ENCODE data around the gene ACAD8. TPM values are rescaled to one million over a fixed set of nuclear protein-coding genes. Genes with fewer than 3 reads are reported as not detected.

Gene ACAD8
- polyA plus RNA-seq, 1 of the 3 experiments (the other 2 are of a cell fraction) = 29.8 TPM

DNA sequence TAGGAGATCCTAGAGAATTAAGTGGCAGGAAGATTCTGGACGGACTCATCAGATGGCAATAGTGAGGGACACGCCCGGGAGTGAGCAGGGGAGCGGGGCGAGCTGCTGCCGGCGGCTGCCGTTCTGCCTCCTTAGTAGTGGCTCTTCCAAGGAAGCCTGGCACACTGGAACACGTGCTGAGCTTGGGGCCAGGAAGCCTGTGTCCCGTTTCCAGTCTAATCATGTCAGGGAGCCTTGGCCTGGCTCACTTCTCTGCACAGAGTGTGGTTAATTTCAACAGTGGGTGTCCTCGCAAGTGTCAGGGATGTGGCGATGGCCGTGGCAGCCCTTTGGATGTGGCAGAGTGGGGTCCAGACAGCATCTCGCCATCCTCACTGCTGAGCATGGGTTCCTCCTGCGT, 39.3 kb downstream of the ACAD8 start:
- no peaks in the 10 kb centered on the region for H3K79me2 ChIP-seq (ENCODE audit: insufficient read depth)
- no peak overlapping the region for H2AFZ ChIP-seq (ENCODE audit: low read depth)
- H3K27ac ChIP-seq (ENCODE audit: low read depth in 2 of 2, low read length in 1 of 2) = no peak overlapping the region
- H3K9me3 ChIP-seq = no peaks in the 10 kb centered on the region
- 68% methylated on average over 12 of the region's 15 CpGs for WGBS (ENCODE audit: low lambda C conversion rate)
- H3K4me2 ChIP-seq = no peak overlapping the region
- no peaks in the 10 kb centered on the region for H3K4me1 ChIP-seq (ENCODE audit: control insufficient read depth in 1 of 2, insufficient read depth in 2 of 2, low read depth in 1 of 2, low read length in 1 of 2)
- H3K36me3 ChIP-seq (replicated peaks in 1 of 2; ENCODE audit: control insufficient read depth in 1 of 2, insufficient read depth in 2 of 2, low read length in 1 of 2) = no peaks in the 10 kb centered on the region
- H3K9me2 ChIP-seq = no peaks in the 10 kb centered on the region
- no peaks in the 10 kb centered on the region for H4K20me1 ChIP-seq (ENCODE audit: insufficient read depth)
- DNase-seq = no peak
- no peak for TF ChIP-seq FOSL2 (IDR thresholded peaks at IDR 0.05; ENCODE audit: borderline replicate concordance, low read depth)
- no peak for TF ChIP-seq EZH2phosphoT487 (IDR thresholded peaks at IDR 0.05; ENCODE audit: borderline replicate concordance, low read depth)
- TF ChIP-seq TCF12 (IDR thresholded peaks at IDR 0.05) = no peak
- no peak for TF ChIP-seq SMC3 (IDR thresholded peaks at IDR 0.05; ENCODE audit: low read depth, low read length)
- no peak for TF ChIP-seq REST (IDR thresholded peaks at IDR 0.05; ENCODE audit: low read depth, low read length)
- no peak for TF ChIP-seq USF2 (IDR thresholded peaks at IDR 0.05; ENCODE audit: borderline replicate concordance, low read depth, low read length)
- no peak for TF ChIP-seq CHD2 (IDR thresholded peaks at IDR 0.05; ENCODE audit: low read length, partially characterized antibody)
- TF ChIP-seq EP300 (IDR thresholded peaks at IDR 0.05; ENCODE audit: borderline replicate concordance in 1 of 2, low read depth in 1 of 2, low read length in 1 of 2) = no peak
- no peak for TF ChIP-seq GABPA (IDR thresholded peaks at IDR 0.05; ENCODE audit: low read depth)
- TF ChIP-seq, protein P1, sequence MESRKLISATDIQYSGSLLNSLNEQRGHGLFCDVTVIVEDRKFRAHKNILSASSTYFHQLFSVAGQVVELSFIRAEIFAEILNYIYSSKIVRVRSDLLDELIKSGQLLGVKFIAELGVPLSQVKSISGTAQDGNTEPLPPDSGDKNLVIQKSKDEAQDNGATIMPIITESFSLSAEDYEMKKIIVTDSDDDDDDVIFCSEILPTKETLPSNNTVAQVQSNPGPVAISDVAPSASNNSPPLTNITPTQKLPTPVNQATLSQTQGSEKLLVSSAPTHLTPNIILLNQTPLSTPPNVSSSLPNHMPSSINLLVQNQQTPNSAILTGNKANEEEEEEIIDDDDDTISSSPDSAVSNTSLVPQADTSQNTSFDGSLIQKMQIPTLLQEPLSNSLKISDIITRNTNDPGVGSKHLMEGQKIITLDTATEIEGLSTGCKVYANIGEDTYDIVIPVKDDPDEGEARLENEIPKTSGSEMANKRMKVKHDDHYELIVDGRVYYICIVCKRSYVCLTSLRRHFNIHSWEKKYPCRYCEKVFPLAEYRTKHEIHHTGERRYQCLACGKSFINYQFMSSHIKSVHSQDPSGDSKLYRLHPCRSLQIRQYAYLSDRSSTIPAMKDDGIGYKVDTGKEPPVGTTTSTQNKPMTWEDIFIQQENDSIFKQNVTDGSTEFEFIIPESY (IDR thresholded peaks at IDR 0.05; ENCODE audit: borderline replicate concordance, low read depth) = no peak
- no peak for TF ChIP-seq GATA2 (CRISPR knock-in tag; IDR thresholded peaks at IDR 0.05)
- no peak for TF ChIP-seq TEAD4 (IDR thresholded peaks at IDR 0.05; ENCODE audit: borderline replicate concordance, insufficient read depth)
- no peak for TF ChIP-seq MEF2A (IDR thresholded peaks at IDR 0.05; ENCODE audit: borderline replicate concordance, low read depth)
- no peak for TF ChIP-seq RXRA (IDR thresholded peaks at IDR 0.05; ENCODE audit: borderline replicate concordance, low read depth)
- TF ChIP-seq JUND (IDR thresholded peaks at IDR 0.05) = no peak
- TF ChIP-seq RCOR1 (IDR thresholded peaks at IDR 0.05; ENCODE audit: low read length) = no peak
- H3F3A ChIP-seq (replicated peaks; ENCODE audit: insufficient read depth) = no peaks in the 10 kb centered on the region
- CTCF ChIA-PET = interaction anchor here (0.6 to 1.5 kb wide), 2 partner anchors 15 to 31 kb away, joined by 3 to 4 read pairs; no protein-coding TSS in a partner anchor
- POLR2A ChIA-PET = no interaction called here
- H3K9ac ChIP-seq = no peak overlapping the region
- no peaks in the 10 kb centered on the region for H3K27me3 ChIP-seq (ENCODE audit: insufficient read depth)
- no peak overlapping the region for H3K4me3 ChIP-seq (ENCODE audit: low read depth in 2 of 2, low read length in 1 of 2)

All from SK-N-SH (cell line).